Measurements from ENCODE around the gene MEIS2.

Gene MEIS2

GRCh38 chr15:37037071-37037655 is 63.2 kb downstream of the MEIS2 start:
- no peak overlapping the region for H3K27ac Mint-ChIP-seq
- H3K4me3 Mint-ChIP-seq, result no peak overlapping the region
- no peaks in the 10 kb centered on the region for H3K27me3 Mint-ChIP-seq
- no peaks in the 10 kb centered on the region for H3K4me1 Mint-ChIP-seq (ENCODE audit: low read depth)
- no peaks in the 10 kb centered on the region for H3K36me3 Mint-ChIP-seq
- H3K9me3 Mint-ChIP-seq (ENCODE audit: low read depth), result no peaks in the 10 kb centered on the region

- peaks cover under 1% of the 10 kb centered on the region for H3K27me3 Mint-ChIP-seq
- no peaks in the 10 kb centered on the region for H3K36me3 Mint-ChIP-seq
- no peak overlapping the region for H3K27ac Mint-ChIP-seq
- no peak overlapping the region for H3K4me3 Mint-ChIP-seq
- no peaks in the 10 kb centered on the region for H3K9me3 Mint-ChIP-seq (ENCODE audit: low read depth)
- no peaks in the 10 kb centered on the region for H3K4me1 Mint-ChIP-seq (ENCODE audit: low read depth)
Measured at GRCh38 chr15:37034835-37035748, 65.3 kb downstream of the MEIS2 start.

- Mint-ChIP-seq H3K4me1 (ENCODE audit: low read depth) (no peaks in the 10 kb centered on the region), H3K27ac (no peak overlapping the region), H3K27me3 (peaks cover 2% of the 10 kb centered on the region), H3K4me3 (no peak overlapping the region), H3K36me3 (no peaks in the 10 kb centered on the region), H3K9me3 (ENCODE audit: low read depth) (no peaks in the 10 kb centered on the region)
Measured at GRCh38 chr15:37034392-37034791, 66.0 kb downstream of the MEIS2 start.

GRCh38 chr15:37032091-37032775 is 68.1 kb downstream of the MEIS2 start:
- H3K4me3 Mint-ChIP-seq, result no peak overlapping the region
- no peaks in the 10 kb centered on the region for H3K36me3 Mint-ChIP-seq
- H3K27me3 Mint-ChIP-seq, result peaks cover 2% of the 10 kb centered on the region
- no peak overlapping the region for H3K27ac Mint-ChIP-seq
- H3K4me1 Mint-ChIP-seq (ENCODE audit: low read depth), result no peaks in the 10 kb centered on the region
- H3K9me3 Mint-ChIP-seq (ENCODE audit: low read depth), result no peaks in the 10 kb centered on the region

GRCh38 chr15:37031198-37031597 is 69.2 kb downstream of the MEIS2 start:
- no peaks in the 10 kb centered on the region for H3K4me1 Mint-ChIP-seq (ENCODE audit: low read depth)
- peaks cover 5% of the 10 kb centered on the region for H3K27me3 Mint-ChIP-seq
- no peaks in the 10 kb centered on the region for H3K36me3 Mint-ChIP-seq
- H3K27ac Mint-ChIP-seq, result no peak overlapping the region
- no peaks in the 10 kb centered on the region for H3K9me3 Mint-ChIP-seq (ENCODE audit: low read depth)
- H3K4me3 Mint-ChIP-seq, result no peak overlapping the region

- no peaks in the 10 kb centered on the region for H3K4me1 Mint-ChIP-seq (ENCODE audit: low read depth)
- H3K9me3 Mint-ChIP-seq (ENCODE audit: low read depth), result no peaks in the 10 kb centered on the region
- no peak overlapping the region for H3K4me3 Mint-ChIP-seq
- no peak overlapping the region for H3K27ac Mint-ChIP-seq
- no peaks in the 10 kb centered on the region for H3K36me3 Mint-ChIP-seq
- peaks cover 10% of the 10 kb centered on the region for H3K27me3 Mint-ChIP-seq
Measured at GRCh38 chr15:37028625-37029296, 71.6 kb downstream of the MEIS2 start.

GRCh38 chr15:37020852-37021251 is 79.5 kb downstream of the MEIS2 start:
- no peaks in the 10 kb centered on the region for H3K4me1 Mint-ChIP-seq (ENCODE audit: low read depth)
- H3K4me3 Mint-ChIP-seq, result no peak overlapping the region
- peaks cover 12% of the 10 kb centered on the region for H3K27me3 Mint-ChIP-seq
- H3K9me3 Mint-ChIP-seq (ENCODE audit: low read depth), result peaks cover 7% of the 10 kb centered on the region
- H3K36me3 Mint-ChIP-seq, result no peaks in the 10 kb centered on the region
- H3K27ac Mint-ChIP-seq, result no peak overlapping the region

- Mint-ChIP-seq H3K9me3 (ENCODE audit: low read depth) (peaks cover 7% of the 10 kb centered on the region), H3K27ac (no peak overlapping the region), H3K27me3 (peaks cover 12% of the 10 kb centered on the region), H3K4me1 (ENCODE audit: low read depth) (no peaks in the 10 kb centered on the region), H3K36me3 (no peaks in the 10 kb centered on the region), H3K4me3 (no peak overlapping the region)
Measured at GRCh38 chr15:37019479-37020433, 80.6 kb downstream of the MEIS2 start.

- no peaks in the 10 kb centered on the region for H3K4me1 Mint-ChIP-seq (ENCODE audit: low read depth)
- no peak overlapping the region for H3K27ac Mint-ChIP-seq
- no peak overlapping the region for H3K4me3 Mint-ChIP-seq
- no peaks in the 10 kb centered on the region for H3K36me3 Mint-ChIP-seq
- H3K27me3 Mint-ChIP-seq, result peaks cover 3% of the 10 kb centered on the region
- peaks cover 7% of the 10 kb centered on the region for H3K9me3 Mint-ChIP-seq (ENCODE audit: low read depth)
Measured at GRCh38 chr15:37017031-37017625, 83.2 kb downstream of the MEIS2 start.

- Mint-ChIP-seq H3K4me1 (ENCODE audit: low read depth) (no peaks in the 10 kb centered on the region), H3K4me3 (no peak overlapping the region), H3K27ac (no peak overlapping the region), H3K27me3 (peaks cover 3% of the 10 kb centered on the region), H3K9me3 (ENCODE audit: low read depth) (peaks cover 5% of the 10 kb centered on the region), H3K36me3 (no peaks in the 10 kb centered on the region)
Measured at GRCh38 chr15:37016231-37016630, 84.1 kb downstream of the MEIS2 start.

- H3K27me3 Mint-ChIP-seq, result peaks cover 3% of the 10 kb centered on the region
- H3K9me3 Mint-ChIP-seq (ENCODE audit: low read depth), result peaks cover 4% of the 10 kb centered on the region
- no peaks in the 10 kb centered on the region for H3K4me1 Mint-ChIP-seq (ENCODE audit: low read depth)
- no peak overlapping the region for H3K4me3 Mint-ChIP-seq
- H3K36me3 Mint-ChIP-seq, result no peaks in the 10 kb centered on the region
- no peak overlapping the region for H3K27ac Mint-ChIP-seq
Measured at GRCh38 chr15:37015451-37015850, 84.9 kb downstream of the MEIS2 start.

GRCh38 chr15:37015035-37015434 is 85.3 kb downstream of the MEIS2 start:
- Mint-ChIP-seq H3K9me3 (ENCODE audit: low read depth) (peaks cover 4% of the 10 kb centered on the region), H3K27ac (no peak overlapping the region), H3K4me3 (no peak overlapping the region), H3K4me1 (ENCODE audit: low read depth) (no peaks in the 10 kb centered on the region), H3K27me3 (peaks cover 3% of the 10 kb centered on the region), H3K36me3 (no peaks in the 10 kb centered on the region)

- Mint-ChIP-seq H3K27ac (no peak overlapping the region), H3K4me3 (no peak overlapping the region), H3K27me3 (peaks cover 3% of the 10 kb centered on the region), H3K4me1 (ENCODE audit: low read depth) (no peaks in the 10 kb centered on the region), H3K36me3 (no peaks in the 10 kb centered on the region), H3K9me3 (ENCODE audit: low read depth) (peaks cover 4% of the 10 kb centered on the region)
Measured at GRCh38 chr15:37014566-37014965, 85.8 kb downstream of the MEIS2 start.

GRCh38 chr15:37014137-37014536 is 86.2 kb downstream of the MEIS2 start:
- H3K4me1 Mint-ChIP-seq (ENCODE audit: low read depth), result no peaks in the 10 kb centered on the region
- H3K27me3 Mint-ChIP-seq, result no peaks in the 10 kb centered on the region

More at GRCh38 chr15:37014137-37014536, 86.2 kb downstream of the MEIS2 start:
- Mint-ChIP-seq H3K27ac (no peak overlapping the region), H3K4me3 (no peak overlapping the region), H3K36me3 (no peaks in the 10 kb centered on the region), H3K9me3 (ENCODE audit: low read depth) (no peaks in the 10 kb centered on the region)

All from activated naive CD8-positive, alpha-beta T cell (primary cell).